Fibroblast of skin of right biceps (primary cell): Measurements from ENCODE around the gene GGTLC2.
"Not testable (repeated sequence)": the region's sequence is repeated elsewhere in the genome, so short reads cannot be mapped to it uniquely, and the experiment has no call there.

Source experiments
- DNase-seq: peaks from one replicate; pipeline ENCODE4 v3.0.0-alpha.2; 2013

Gene GGTLC2

DNA sequence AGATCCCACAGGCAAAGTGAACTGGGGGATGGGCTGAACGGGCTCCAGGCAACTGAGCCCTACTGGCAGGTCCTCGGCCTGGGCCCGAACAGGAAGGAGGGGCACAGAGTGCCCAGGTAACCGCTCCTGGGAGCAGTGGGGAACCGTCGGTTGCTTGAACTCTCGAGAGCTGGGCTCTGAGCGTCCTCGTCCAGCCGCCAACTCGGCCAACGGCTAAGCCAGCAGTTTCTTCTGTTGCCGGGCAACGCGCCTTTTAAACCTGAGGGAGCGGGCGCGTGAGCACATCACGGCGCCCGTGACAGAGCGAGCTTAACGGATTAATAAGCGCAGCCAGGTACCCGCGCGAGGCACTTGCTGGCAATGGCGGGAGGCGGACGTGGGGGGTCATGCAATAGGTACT is at the start of gene GGTLC2:
Gene GGTLC2, plus strand, starts transcription at position 301 of the 400 bp plus-strand sequence. CDS start 1,732 bp downstream, outside the sequence.
- not testable (repeated sequence) for DNase-seq

DNA sequence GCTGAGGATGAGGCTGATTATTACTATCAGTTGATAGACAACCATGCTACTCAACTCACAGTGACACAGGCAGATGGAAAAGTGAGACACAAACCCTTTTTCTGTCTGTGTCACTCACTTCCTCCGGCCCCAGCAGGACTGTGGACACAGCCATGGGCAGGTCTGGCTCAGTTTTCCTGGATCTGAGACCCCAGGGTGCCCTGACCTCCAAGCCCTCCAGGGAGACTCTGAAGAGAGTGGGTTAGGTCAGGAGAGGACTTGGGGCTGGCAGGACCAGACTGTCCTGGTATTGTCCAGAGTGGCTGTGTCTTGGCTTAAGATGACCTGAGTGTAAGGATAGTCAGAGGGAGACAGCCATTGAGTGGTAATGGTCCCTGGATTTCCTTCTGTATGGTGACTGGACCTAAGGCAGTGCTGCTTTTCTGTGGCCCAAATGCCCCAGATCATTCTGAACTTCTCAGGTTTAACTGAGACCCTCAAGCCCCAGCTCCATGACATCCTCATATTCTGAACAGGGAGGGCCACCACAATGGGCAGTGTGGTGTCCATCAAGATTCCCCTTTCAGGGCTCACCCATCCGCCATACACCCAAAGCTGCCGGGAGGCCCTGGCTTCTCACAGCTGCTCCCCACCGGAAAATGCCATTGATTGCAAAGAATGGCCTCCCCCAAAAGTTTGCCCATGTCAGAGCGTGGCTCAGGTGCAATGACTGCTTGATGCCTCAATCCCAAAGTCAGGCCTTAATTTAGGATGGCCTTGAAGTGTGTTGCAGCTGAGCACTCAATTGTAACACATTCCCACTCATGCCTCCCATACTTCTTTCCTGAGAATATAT is 49.2 kb upstream of the GGTLC2 start:
- no peak for DNase-seq

DNA sequence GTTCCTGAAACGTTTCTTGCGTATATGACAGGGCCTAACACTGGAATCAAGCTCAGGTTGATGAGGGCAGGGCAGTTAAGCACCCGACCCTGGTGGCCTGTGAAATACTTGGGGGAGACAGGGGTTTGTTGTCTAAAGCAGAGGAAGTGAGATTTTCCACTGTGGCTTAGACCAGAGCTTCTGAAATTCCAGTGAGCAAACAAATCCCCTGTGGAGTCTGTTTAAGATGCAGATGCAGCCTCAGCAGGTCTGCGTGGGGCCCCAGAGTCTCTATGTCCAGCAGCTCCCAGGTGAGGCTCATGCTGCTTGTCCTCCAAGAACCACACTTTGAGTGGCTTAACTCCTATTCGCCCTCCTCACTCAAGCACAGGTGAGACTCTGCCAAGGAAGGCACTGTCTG is 46.3 kb upstream of the GGTLC2 start:
- no peak for DNase-seq

DNA sequence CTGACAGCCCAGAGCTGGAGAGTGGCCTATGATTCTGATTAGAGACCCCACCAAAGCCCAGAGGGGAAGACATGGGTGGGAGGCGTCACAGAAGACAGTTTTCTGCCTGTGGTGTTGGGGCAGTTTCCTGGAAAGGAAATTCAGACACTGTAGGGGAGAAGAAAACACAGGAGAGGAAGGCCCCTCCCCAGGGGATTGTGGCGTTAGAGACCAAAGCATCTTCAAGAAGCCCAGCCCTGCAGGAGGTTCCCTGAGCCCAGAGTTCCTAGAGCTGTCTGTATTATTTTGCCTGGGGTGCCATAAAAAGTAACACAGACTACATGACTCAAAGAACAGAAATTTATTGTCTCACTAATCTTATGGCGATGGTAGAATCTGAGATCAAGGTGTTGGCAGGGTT is 45.2 kb upstream of the GGTLC2 start:
- DNase-seq, result no peak

DNA sequence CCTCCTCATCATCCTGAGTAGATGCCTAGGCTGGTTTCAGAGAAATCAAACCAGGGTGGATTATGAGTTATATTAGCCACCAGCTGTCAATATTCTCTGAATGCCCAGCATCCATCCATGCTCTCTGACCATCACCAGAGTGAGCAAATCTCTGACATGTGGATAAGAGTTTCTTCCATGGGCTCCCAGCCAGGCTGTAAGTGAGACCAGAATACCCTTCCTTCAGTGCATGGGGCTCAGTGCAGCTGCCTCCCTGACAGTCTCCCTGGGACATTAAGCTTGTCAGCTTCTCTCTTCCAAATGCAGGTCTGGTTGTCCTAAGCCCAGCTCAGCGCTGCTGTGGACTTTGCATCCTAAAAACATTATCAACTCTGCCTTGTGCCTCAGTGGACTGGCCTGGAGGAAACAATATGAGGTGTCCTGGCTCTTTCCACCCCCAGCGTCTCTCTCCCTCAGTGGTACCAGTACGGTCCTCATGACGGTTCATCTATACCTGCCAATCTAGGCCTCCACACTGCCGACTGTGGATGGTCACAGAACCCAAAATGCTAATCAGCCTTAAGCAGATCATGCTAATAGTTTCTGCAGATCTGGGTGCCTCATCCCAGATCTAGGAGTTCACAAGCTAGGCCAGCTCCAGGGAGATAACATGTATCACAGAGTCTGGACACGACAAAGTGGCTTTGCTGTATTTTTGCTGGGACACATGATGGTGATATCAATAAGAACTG is 43.7 kb upstream of the GGTLC2 start:
- no peak for DNase-seq

DNA sequence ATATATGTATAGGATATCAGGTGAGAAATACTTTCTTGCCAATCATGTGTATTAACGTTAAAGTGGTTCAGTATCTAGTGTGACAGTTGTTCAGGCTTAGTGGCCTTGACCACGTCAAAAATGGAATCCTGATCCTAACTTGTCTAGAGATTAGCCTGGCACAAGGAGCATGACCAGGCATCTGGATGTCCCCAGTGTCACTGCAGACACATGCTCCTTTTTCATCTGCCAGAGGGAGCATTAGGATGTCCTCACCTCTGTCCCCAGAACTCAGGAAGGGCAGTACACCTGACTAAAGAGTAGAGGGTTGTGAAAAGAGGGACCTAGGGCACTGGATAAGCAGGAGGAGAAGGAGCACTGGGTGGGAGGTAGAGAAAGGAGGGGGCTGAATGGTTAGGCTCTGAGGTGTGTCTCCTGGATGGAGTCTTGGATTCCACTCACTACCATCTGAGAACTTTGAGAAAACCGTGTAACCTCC is 40.9 kb upstream of the GGTLC2 start:
- DNase-seq, result no peak

DNA sequence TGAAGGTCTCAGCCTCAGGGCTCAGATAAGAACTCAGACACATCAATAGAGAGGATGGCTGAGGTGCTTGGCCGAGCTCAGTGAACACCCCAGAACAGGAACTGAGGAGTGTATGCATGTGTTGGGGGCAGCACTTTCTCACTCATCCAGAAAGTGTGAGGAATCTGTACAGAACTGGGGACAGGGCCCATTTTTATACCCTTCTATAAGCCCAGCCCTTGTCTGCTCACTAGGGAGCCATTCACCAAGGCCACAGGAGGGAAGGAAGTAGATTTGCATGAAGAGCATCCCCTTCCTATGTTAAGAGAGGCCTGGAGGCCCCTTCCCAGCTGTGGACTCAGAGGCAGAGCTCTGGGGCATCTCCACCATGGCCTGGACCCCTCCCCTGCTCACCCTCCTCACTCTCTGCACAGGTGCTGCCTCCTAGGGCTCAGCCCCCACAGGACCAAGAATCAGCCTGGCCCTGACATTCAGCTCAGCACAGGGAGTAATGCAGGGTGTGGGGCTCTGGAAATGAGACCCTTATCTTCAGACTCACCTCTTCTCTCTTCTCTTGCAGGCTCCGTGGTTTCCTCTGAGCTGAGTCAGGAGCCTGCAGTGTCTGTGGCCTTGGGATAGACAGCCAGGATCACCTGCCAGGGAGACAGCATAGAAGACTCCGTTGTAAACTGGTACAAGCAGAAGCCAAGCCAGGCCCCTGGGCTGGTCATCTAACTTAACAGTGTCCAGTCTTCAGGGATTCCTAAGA is 39.9 kb upstream of the GGTLC2 start:
- no peak for DNase-seq

DNA sequence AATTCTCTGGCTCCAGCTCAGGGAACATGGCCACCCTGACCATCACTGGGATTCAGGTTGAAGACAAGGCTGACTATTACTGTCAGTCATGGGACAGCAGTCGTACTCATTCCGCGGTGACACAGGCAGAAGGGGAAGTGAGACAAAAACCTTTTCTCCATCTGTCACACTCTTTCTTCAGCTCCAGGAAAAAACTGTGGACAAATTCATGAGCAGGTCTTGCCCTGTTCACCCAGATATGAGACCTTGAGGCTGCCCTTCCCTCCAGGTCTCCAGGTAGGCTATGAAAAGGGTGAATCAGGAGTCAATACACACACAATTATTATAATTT is 39.4 kb upstream of the GGTLC2 start:
- no peak for DNase-seq

DNA sequence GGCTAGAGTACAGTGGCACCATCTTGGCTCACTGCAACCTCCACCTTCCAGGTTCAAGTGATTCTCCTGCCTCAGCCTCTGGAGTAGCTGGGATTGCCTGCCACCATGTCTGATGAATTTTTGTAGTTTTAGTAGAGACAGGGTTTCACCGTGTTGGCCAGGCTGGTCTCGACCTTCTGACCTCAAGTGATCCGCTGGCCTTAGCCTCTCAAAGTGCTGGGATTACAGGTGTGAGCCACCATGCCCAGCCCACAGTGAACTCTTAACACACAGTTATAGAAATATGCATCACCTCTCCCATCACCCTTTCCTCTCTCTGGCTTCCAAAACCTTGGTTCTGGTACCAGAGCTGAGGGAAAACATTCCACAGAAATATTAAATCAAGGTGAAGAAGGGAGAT is 36.4 kb upstream of the GGTLC2 start:
- not testable (repeated sequence) for DNase-seq

DNA sequence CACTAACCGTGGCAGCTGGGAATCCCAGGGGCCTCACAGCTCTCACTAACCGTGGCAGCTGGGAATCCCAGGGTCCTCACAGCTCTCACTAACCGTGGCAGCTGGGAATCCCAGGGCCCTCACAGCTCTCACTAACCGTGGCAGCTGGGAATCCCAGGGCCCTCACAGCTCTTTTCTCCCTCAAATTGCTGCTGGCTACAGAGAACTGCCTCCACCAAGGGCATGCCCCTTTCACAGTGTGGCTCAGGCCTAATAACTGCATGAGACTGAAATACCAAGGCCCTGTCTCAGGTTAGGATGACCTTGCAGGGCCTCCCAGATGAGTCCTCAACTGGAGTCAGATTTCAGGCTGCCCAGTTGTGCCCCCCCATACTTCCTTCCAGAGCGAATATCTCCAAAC is 35.1 kb upstream of the GGTLC2 start:
- DNase-seq, result no peak

DNA sequence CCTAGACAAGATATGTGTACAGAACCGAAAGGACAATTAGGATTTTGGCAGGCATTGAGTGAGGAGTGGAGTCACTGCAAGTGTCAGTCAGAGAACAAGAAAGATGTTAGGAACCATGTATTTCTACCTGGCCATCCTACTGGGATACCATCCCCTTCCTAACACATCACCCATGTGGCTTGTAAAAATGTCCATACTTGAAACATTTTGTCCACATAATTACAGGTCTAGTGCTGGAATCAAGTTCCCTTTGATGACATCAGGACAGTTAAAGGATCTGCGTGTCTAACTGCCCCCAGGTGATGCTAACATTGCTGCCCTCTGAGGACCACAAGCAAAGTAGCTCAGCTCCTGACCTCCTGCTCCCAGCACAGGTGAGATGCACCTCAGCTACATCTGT is 31.9 kb upstream of the GGTLC2 start:
- no peak for DNase-seq

DNA sequence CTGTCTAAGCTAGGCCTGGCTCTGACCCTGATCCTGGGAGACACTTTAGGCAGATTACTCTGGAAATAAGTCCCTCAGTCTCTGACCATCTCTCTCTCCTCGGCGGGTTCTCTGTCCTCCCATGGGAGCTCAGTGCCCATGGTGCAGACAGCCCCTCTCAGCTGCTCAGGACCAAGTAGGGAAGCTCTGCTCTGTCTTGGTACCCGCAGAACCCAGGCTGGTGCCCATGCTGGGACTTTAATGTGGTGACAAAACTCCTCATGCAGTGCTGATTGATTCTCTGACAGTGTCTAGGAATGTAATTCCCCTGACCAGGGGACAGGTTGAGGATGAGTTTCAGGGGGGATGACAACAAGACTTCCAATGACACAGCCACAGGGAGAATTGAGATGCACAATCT is 30.3 kb upstream of the GGTLC2 start:
- DNase-seq, result no peak

DNA sequence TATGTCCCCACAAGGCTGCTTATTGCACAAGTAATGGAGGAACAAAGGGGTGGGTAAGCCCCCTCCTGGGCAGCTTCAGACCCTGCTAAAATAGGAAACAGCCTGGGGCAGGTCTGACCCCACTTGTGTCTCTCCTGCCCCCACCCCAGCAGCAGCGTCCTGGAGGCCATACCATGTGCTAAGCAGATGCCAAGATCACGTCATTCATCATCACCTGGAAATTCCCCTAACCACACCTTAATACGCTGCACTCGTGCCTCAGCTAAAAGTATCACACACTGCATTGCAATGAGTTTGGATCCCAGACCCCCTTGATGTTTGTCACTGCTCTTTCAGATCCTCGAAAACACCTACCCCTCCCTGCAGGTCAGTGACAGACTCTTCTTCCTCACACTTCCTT is 27.8 kb upstream of the GGTLC2 start:
- no peak for DNase-seq

DNA sequence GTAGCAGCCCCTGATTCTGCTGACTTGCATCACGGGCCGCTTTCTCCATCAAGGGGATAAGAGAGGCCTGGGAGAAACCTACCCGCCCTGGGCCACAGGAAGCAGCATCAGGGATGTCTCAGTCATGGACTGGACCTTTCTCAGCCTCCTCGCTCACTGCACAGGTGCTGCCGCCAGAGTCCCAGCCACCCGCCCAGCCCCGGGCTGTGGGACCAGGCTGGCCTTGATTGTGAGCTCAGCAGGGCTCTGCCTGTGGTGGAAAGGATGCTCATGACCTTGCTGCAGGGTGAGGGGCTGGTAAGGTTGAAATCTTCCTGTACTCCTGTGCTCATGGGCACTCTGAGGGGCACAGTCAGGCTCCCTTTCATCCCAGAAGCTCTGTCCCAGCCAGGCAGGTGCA is 26.0 kb upstream of the GGTLC2 start:
- DNase-seq, result no peak

DNA sequence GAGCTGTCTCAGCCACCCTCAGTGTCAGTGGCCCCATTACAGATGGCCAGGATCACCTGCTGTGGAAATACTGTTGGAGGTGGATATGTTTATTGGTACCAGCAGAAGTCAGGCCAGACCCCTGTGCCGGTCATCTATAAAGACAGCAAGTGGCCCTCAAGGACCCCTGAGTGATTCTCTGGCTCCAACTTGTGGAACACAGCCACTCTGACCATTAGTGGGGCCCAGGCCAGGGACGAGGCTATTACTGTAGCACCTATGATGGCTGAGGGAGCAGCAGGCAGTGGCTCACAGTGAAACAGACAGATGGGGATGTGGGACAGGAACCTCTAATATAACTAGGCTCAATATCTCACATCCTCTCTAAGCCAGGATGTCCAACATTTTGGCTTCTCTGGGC is 25.5 kb upstream of the GGTLC2 start:
- DNase-seq, result no peak

DNA sequence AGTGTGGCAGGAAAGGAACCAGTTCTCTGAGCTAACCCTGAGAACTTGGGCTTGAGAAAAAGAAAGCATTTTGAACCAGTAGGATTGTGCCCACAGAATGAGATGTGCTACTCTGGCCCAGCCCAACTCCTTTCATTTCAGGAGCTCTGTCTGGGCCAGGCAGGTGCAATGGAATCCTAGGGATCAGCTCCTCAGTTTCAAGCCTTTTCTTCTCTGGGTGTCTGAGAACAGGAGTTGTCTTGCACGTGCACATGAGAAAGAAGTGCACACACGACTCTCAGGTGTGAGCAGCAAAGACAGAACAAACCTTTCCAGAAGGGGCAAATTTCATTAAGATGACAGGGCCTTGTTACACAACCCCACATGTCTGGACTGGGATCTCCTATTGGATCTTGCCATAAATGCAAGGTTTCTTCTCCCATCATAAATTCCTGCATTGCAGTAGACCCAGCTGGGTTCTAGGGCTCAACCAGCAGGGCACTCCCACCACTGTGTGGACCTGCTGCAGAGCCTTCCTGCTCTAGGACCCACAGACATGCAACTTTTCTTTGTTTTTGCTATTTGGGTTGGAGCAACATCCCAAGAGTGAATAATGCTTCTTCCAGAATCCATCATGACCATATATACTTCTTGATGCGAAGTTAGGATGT is 24.5 kb upstream of the GGTLC2 start:
- DNase-seq, result no peak

DNA sequence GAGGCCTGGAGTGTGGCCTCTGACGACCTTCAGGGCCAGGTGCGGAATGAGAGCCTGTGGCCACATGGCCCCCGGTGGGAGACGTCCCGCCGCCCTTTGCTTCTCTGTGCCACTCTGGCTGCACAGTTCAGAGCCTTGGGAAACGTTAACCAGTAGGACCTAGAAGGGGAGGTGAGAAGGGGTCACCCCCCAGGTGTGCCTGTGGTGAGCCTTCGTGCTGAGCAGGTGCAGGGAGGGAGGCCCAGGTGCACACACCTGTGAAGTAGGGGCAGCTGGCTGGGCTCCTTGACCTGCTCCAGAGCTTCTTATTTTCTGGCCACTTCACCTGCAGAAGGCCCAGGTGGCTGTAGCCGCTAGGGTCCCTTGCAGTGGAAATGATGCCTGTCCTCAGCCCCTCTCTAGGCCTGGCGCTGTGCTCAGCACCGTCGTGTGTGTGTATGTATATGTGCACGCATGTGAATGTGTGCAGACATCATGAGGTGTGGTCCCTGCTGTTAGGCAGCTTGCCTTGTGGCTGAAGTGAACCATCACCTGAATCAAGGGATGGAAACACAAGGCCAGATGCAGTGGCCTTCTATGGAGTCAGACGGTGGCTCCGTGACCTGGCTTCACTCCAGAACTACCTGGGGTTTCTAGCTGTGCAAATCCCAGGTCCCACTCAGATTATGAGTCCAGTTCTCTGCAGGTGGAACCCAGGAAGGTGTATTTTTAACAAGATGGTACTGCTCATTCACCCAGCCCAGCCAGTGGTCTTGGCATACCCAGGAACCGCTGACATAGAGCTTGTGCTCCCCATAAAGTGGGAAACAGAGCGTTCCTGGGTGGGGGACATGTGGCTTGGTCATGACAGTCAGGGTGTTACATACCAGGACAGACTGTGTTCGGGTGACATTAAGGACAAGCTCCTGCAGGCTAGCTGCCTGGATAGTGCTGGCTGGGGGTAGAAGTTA is 15.6 kb upstream of the GGTLC2 start:
- DNase-seq, result not testable (repeated sequence)

DNA sequence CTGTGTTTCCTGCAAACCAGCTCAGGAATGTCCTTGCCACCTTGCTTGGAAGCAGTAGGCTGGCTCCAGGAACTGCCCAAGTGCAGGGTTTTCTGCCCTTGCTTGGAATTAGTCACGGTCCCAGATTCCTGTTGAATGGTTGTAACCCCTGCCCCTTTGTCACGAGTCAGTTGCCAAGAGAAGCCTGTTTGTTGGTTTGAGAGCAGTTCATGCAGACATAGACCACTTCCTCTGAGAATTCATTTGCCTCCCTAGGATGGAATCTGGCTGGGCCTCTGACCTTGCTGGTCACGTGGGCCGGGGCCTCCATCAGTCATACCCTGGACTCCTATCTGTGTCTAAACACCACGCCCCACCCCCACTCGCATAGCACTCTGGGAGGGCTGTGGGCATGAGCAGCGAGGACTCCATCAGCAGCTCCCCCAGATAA is 13.2 kb upstream of the GGTLC2 start:
- DNase-seq, result not testable (repeated sequence)

DNA sequence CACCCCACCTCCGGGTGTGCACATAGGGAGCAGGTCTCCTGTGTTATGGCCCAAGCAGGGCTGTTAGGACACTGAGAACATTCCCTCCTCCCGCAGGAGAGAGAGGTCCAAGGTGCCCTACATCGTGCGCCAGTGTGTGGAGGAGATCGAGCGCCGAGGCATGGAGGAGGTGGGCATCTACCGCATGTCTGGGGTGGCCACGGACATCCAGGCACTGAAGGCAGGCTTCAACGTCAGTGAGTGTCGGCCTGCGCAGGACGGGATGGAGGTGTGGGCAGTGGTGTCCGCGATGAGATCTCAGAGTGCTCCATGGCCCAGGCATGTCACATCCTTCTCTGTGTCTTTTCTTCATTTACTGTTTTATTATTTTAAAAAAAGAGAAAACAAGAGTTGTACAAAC is 12.2 kb upstream of the GGTLC2 start:
- DNase-seq, result not testable (repeated sequence)

DNA sequence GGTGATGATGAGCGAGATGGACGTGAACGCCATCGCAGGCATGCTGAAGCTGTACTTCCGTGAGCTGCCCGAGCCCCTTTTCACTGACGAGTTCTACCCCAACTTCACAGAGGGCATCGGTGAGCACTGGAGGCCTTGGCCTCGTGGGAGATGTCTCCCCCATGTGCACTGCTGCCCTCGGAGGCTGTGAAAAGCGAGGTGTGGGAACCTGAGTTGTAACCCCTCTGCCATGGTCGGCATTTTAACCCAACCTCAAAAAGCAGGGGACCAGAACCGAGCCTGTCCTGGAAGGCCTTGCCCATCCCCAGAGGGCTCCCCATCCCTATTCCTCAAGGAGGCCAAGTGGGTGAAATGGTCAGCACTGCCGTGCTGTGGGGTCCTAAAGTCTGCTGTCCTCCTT is 10.9 kb upstream of the GGTLC2 start:
- not testable (repeated sequence) for DNase-seq

DNA sequence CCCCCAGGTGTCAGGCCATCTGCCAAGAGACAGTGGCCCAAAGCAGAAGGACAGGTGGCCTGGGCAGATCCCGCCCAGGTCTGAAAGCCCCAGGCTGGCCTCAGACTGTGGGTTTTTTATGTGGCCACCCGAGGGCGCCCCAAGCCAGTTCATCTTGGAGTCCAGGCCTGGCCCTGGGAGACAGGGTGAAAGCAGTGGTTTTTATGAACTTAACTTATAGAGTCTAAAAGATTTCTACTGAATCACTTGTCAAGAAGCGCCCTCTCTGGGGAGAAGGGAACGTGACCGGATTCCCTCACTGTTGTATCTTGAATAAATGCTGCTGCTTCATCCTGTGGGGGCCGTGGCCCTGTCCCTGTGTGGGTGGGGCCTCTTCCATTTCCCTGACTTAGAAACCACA is 8.2 kb upstream of the GGTLC2 start:
- DNase-seq, result not testable (repeated sequence)

DNA sequence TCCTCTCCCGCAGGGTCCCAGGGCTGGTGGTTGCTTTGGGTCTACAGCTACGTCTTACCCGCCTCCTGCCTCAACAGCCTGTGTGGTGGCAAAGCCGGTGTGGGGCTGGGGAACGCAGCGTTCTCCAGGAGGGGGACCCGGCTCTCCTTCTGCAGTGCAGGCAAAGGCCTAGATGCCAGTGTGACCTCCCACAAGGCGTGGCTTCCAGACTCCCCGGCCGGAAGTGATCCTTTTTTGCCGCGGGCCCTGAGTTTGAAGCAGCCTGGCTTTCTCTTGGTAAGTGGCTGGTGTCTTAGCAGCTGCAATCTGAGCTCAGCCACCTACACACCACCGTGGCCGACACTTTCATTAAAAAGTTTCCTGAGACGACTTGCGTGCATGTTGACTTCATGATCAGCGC is 6.1 kb upstream of the GGTLC2 start:
- DNase-seq, result not testable (repeated sequence)
